GM21825 (cell line): ENCODE measurements around the gene PLLP.

Experiments used
- ATAC-seq: cut with Tn5 transposase; IDR thresholded peaks from one replicate; pipeline ENCODE4 v1.9.1; 2021; ENCODE audit warnings: mild to moderate bottlenecking, moderate library complexity; ENCODE audit not compliant: unreplicated experiment

The PLLP gene

DNA sequence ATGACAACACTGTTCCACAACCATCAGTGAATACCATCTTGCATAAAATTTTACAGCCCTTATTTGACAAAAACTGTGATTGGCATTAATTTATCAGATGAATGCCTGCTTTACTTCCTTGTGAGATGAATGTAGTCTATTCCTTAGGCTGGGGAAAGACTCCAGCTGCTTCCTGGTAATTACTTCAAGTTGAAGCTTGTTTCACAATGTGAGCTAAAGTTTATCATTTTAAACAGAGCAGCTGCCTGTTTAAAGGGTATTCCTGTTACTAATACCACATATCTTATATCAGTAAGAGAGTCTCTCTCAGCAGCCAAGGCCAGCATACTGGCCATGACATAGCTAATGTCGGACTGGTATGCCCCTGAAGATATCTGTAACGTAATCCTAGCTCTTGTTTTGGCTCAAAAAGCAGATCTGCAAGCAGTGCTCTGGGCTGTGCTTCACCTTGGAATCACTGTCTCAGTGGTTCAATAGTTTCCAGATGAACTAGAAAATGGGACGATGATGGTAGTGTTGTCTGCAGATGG is 52.6 kb downstream of the PLLP start:
- ATAC-seq, result no peak

GRCh38 chr16:57229079-57229478 is 55.4 kb downstream of the PLLP start:
- ATAC-seq, result no peak

DNA sequence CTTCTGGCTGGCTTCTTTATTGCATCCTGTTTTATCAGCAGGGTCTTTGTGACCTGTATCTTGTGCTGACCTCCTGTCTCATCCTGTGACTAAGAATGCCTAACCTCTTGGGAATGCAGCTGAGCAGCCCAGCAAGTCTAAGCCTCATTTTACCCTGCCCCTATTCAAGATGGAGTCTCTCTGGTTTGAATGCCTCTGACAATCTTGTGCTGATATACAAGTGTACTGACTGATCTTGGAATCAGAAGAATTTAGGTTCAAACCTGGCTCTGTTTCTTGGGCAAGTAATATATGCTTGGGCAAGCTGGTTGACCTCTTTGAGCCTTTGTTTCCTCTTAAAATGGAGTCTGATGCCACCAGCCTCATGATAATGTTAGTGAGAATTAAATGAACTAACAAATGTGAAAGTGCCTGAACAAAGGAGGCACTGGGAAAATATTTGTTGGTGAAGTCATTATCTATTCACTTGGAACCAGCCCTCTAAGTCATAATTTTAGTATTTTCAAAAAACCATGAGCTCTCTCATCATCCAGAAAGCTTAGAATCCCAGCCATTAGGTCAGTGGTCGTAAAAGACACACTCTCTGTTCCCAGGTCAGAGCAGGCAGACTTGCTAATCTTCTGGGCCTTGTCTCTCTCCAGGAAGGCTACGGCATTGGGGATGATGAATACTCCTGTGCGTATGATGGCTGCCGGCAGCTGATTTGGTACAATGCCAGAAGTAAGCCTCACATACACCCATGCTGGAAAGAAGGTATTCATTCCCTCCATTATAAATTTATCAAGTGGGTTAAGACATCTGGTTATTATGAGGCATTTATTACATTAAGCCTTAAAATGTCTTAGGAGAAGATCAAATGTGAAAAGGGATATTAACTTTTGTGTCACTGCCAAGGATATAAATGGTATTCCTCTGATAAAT is 57.5 kb downstream of the PLLP start:
- ATAC-seq, result no peak

DNA sequence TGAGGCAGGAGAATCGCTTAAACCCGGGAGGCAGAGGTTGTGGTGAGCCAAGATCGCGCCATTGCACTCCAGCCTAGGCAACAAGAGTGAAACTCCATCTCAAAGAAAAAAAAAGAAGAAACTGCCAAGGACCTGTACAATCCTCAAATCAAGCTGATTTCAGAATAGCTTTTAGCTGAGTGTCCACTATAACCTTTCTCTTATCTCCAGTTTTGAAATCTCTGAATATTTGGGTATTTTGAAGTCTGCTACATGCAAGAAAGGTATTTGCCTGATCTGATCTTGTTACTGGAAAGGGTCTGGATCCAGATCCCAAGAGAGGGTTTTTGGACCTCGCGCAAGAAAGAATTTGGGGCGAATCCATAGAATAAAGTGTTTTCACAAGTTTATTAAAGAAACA is 58.5 kb downstream of the PLLP start:
- ATAC-seq, result no peak

DNA sequence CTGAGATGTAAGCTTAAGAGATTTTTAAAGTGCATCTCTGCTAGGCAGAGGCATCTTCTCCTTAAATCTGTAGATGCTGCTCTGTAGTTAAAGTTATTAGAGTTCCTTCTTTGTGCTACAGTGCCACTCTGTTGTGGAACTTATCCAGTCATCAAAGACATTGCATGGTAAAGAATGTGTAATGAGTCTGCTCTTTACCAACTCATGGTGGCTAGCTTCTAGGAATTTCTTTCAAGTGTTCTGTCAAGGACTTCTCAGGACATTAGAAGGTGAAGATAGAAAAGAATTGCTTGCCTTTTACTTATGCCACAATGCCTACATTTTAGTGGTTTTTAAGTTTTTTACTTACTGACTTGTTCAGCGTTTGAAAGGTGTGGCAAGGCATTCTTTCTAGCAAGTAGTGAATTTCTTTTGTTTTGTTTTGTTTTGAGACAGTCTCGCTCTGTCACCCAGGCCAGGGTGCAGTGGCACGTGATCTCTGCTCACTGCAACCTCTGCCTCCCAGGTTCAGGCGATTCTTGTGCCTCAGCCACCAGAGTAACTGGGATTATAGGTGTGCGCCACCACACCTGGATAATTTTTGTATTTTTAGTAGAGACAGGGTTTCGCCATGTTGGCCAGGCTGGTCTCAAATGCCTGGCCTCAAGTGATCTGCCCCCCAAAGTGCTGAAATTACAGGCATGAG is 59.7 kb downstream of the PLLP start:
- no peak for ATAC-seq

DNA sequence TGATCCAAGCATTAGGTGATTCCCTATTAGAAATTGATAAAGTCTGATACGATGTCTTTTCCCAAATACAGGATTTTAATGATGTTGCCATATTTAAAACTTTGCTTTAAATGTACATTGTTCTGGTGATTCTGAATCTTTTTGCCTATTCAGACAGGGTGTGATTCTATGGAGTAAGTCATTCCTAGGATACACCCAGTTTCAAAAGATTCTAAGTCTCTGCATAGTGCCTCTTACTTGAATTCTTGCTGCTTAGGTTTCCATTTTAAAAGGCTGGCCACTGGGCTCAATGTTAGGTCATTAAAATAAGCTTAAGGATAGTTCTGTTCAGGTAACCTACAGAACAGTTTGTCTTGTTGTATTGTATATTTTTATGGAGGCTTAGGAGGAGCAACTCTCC is 61.4 kb downstream of the PLLP start:
- ATAC-seq, result no peak

DNA sequence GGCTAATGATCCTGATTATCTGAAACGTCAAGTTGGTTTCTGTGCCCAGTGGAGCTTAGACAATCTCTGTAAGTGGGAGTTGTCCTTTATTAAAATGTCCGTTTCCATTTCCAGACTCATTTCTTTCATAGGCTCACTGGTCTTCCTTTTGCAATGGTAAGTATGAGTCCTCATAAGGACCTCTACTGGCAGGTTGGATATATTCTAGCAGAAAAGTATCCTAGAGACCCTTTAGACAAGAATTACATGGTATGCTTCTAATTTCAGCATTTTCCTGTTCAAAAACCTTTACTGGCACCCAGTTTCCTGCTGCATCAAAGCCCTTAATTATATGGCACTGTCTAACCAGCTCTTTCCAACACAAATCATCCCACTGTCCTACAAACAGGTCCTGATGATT is 67.5 kb downstream of the PLLP start:
- ATAC-seq, result no peak

DNA sequence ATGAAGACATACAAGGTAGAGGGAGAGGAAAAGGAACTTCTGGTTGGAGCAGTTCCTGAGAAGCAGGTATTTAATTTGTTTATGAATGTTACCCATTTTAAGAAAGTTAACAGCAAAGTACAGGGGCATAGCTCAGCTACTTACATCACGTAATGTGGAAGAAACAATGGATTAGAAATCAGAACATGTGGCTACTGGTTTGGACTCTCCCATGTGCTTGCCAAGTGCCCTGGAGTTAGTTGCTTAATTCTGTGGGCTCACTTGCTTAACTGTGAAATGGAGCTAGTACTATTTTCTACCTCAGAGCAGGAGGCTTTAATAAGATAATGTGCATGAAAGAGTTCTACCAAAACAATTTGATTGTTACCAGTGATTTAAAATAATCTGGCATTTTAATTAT is 71.0 kb downstream of the PLLP start:
- no peak for ATAC-seq

- ATAC-seq, result no peak
These were observed 74.7 kb downstream of the PLLP start for GRCh38 chr16:57209780-57210179.

DNA sequence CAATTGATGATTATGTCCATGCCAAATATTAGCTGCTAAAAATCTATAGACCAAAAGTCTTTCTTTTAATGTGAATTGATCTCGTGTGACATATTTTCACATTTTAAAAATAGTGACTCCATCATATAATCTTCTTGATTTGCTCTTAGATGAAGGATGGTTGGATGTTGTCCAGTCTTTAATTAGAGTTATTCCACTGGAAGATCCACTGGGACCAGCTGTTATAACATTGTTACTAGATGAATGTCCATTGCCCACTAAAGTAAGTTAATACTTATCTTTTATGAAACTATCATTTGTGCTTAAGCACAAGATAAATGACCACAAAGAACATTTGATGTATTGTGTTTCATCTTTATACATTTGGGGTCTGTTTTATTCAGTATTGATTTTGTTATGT is 75.5 kb downstream of the PLLP start:
- no peak for ATAC-seq
